Non-pigmented ciliary epithelial cell (primary cell): ENCODE results near the gene FLYWCH1.
"Not testable (repeated sequence)": the region's sequence is repeated elsewhere in the genome, so short reads cannot be mapped to it uniquely, and the experiment has no call there.

Source experiments
- DNase-seq: peaks from one replicate; pipeline ENCODE4 v3.0.0-alpha.2; 2010; ENCODE audit warnings: low read depth

Gene FLYWCH1

DNA sequence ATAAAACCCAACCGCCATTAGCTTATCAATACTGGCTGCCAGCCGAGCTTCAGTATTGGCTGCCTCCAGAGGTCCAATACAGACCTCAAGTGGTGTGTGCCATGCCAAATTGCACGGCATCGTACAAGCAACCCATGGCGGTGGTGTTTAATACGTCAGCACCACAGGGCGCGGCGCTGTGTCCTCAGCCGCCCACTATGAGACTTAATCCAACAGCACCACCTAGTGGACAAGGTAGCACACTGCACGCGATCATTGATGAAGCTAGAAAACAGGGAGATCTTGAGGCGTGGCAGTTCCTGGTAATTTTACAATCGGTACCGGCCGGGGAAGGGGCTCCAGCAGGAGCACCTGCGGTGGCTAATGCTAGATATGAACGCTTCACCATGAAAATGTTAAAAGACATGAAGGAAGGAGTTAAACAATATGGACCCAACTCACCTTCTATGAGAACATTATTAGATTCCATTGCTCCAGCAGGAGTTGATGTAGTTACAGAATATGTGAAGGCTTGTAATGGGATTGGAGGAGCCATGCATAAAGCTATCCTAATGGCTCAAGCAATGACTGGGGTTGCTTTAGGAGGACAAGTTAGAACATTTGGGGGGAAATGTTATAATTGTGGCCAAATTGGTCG lies 15.4 kb downstream of the FLYWCH1 start:
- DNase-seq: no peak

DNA sequence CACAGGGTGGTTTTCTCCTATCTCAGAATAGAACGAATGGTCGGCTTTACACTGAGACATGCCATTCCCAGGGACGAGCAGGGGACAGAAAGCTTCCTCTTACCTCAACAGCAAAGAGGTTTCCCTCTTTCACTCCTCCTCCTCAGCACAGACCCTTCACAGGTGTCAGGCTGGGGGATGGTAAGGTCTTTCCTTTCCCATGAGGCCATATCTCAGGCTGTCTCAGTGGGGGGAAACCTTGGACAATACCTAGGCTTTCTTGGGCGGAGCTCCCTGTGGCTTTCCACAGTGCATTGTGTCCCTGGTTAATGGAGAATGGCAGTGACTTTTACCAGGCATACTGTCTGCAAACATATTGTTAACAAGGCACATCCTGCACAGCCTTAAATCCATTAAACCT lies 16.4 kb downstream of the FLYWCH1 start:
- not testable (repeated sequence) for DNase-seq

DNA sequence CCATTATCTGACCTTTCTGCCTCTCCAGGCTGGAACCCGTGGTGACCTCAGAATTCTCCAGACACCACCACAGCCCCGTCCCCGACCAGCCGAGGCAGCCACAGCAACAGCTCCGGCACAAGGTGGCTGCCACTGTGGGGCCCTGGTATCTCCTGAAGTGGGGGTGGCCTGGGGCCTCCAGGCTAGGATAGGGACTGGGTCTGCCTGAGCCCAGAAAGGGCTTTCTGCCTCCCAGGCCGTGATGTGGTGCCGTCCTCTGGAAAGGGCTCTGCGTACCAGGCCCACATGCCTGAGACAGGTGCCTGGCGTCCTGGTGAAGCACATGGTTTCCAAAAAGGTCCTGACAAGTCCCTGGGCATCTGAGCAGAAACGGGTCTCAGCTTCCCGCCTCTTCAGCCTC lies 17.1 kb downstream of the FLYWCH1 start:
- no peak for DNase-seq

GRCh38 chr16:2929693-2930092 lies 18.0 kb downstream of the FLYWCH1 start:
- DNase-seq: no peak

DNA sequence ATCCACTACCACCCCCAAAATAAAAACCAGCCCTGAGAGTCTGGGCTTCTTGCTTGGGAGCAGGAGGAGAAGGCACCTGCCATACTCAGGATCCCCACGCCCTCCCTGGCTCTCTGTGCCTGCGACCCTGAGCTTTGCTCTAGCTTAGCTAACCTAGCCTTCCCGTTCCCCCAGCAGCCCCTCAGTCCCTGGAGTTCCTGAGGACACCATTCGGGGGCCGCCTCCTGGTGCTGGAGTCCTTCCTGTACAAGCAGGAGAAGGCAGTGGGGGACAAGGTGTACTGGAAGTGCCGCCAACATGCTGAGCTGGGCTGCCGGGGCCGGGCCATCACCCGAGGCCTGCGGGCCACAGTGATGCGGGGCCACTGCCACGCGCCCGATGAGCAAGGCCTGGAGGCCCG lies 18.5 kb downstream of the FLYWCH1 start:
- DNase-seq: no peak

- not testable (repeated sequence) for DNase-seq
Observed at GRCh38 chr16:2931231-2931914, 19.6 kb downstream of the FLYWCH1 start.

GRCh38 chr16:2933136-2933535 lies 21.4 kb downstream of the FLYWCH1 start:
- DNase-seq: no peak

- DNase-seq: no peak
Observed at GRCh38 chr16:2933701-2934100, 22.0 kb downstream of the FLYWCH1 start.

- DNase-seq: no peak
Observed at GRCh38 chr16:2934450-2934849, 22.7 kb downstream of the FLYWCH1 start.

- no peak for DNase-seq
Observed at GRCh38 chr16:2936436-2937011, 24.8 kb downstream of the FLYWCH1 start.

DNA sequence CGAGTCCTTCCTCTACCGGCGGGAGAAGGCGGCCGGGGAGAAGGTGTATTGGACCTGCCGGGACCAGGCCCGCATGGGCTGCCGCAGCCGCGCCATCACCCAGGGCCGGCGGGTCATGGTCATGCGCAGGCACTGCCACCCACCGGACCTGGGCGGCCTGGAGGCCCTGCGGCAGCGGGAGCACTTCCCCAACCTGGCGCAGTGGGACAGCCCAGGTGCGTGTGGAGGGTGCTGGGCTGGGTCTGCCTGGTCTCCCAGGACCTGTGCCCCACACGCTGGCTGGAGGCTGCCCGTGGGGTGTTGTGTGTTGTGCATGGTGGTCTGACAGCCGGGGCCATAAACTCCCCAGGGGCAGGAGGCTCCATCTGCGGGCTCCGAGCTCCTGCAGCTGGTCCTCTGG lies 25.4 kb downstream of the FLYWCH1 start:
- no peak for DNase-seq

- DNase-seq: no peak
Observed at GRCh38 chr16:2938206-2938605, 26.5 kb downstream of the FLYWCH1 start.

DNA sequence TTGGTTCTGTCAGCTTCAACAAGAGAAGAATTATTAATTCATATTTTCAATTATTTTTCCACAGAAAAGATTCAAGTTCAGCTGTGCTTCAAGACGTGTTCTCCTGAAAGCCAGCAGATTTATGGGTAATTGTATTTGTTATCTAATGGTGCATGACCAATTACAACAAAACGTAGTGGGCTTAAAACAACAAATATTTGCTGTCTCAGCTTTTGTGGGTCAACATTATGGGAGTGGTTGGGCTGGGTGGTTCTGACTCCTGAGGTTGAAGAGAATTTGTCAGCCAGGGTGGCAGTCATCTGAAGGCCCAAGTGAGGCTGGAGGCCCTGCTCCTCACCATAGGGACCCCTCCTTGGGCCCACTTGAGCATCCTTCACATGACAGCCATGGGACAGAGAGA lies 28.2 kb downstream of the FLYWCH1 start:
- no peak for DNase-seq

- DNase-seq: no peak
Observed at GRCh38 chr16:2942045-2942444, 30.3 kb downstream of the FLYWCH1 start.

- not testable (repeated sequence) for DNase-seq
Observed at GRCh38 chr16:2943716-2944115, 32.0 kb downstream of the FLYWCH1 start.

GRCh38 chr16:2946649-2947048 lies 34.9 kb downstream of the FLYWCH1 start:
- DNase-seq: no peak

- DNase-seq: no peak
Observed at GRCh38 chr16:2948807-2949704, 37.3 kb downstream of the FLYWCH1 start.

DNA sequence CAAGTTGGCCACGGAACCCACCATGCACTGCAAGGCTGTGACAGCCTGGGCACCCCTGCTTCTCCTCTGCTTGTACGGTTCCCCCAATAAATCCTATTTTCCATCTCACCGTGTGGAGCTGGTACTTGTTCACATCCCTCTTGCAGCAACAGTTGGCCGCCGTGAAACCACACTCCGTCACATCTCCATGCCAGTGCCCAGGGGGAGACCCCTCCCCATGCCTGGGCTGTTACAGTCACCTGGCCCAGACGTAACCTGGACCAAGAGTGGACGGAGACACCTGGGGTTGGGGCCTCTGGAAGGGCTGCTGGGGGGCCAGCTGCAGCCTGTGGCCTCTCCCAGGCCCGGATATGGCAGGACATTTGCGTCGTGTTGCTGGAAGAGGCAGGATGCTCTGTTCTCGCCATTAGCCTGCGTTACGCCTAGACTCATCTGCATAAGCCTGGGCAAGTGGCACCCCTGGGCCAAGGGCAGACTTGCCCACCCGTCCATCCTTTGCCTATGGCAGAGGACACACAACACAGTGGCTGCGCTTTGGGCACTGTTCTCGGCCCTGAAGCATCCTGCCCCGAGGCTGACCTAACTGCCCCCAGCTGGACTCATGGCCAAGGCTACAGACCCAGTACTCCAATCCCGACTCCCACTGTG lies 38.1 kb downstream of the FLYWCH1 start:
- DNase-seq: no peak

DNA sequence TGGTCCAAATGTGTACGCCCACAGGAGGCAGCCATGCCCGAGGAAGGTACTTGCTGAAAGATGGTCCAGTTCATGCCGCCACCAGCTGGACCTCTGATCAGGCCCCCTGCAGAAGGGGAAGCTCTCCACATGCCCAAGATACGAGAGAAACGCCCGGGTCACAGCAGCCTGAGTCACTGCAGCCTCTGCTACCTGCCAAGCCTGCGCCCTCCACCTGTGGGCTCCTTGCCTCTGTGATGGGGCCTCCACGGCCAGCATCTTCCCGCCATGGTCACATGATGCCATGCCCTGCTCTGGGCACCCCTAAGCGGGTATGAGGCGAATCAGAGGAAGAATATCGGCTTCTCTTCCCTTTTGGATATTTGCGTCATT lies 38.6 kb downstream of the FLYWCH1 start:
- no peak for DNase-seq

- no peak for DNase-seq
Observed at GRCh38 chr16:2950773-2951172, 39.0 kb downstream of the FLYWCH1 start.

GRCh38 chr16:2952679-2953078 lies 40.9 kb downstream of the FLYWCH1 start:
- no peak for DNase-seq
